Sigmoid colon (tissue), 7 donors: ENCODE measurements around the gene PRM2. TPM values are rescaled to one million over a fixed set of nuclear protein-coding genes. Genes with fewer than 3 reads are reported as not detected.

ENCODE experiments used
- DNase-seq: peaks from one replicate; pipeline ENCODE4 v3.0.0-alpha.2; 2019
- H3K27ac ChIP-seq, 4 donors: fragments of 200-600 bp; sonication (generic); one replicate each; pipeline ENCODE4 v1.5.1; 2016 to 2019; ENCODE audit warnings: mild to moderate bottlenecking in 1 of 4
- H3K27me3 ChIP-seq, 3 donors: fragments of 200-600 bp; sonication (generic); one replicate each; pipeline ENCODE4 v1.5.1; 2019; ENCODE audit warnings: mild to moderate bottlenecking in 1 of 3
- H3K36me3 ChIP-seq, 4 donors: fragments of 200-600 bp; sonication (generic); one replicate each; pipeline ENCODE4 v1.5.1; 2016 to 2019
- H3K4me1 ChIP-seq, 4 donors: fragments of 200-600 bp; sonication (generic); one replicate each; pipeline ENCODE4 v1.5.1; 2017 to 2019
- H3K4me3 ChIP-seq, 4 donors: fragments of 200-600 bp; sonication (generic); one replicate each; pipeline ENCODE4 v1.5.1; 2017 to 2019; ENCODE audit warnings: mild to moderate bottlenecking in 2 of 4, moderate library complexity in 1 of 4
- H3K9me3 ChIP-seq, 4 donors: fragments of 200-600 bp in 3 of 4; sonication (generic) in 3 of 4; one replicate each; pipeline versions ENCODE4 v1.5.1 to v1.6.1; 2013 to 2019
- EP300 ChIP-seq, 4 donors: sonication (generic); formaldehyde crosslinking; IDR thresholded peaks; one replicate each; pipeline ENCODE4 v1.6.1; 2017; ENCODE audit warnings: antibody characterized with exemption in 4 of 4
- POLR2A ChIP-seq, 2 donors: fragments of 450-650 bp; IDR thresholded peaks; one replicate each; pipeline ENCODE4 v1.6.1; 2016; ENCODE audit warnings: antibody characterized with exemption in 2 of 2, mild to moderate bottlenecking in 2 of 2, moderate library complexity in 2 of 2
- POLR2AphosphoS5 ChIP-seq, 4 donors: sonication (generic); formaldehyde crosslinking; IDR thresholded peaks; one replicate each; pipeline ENCODE4 v1.6.1; 2017; ENCODE audit warnings: antibody characterized with exemption in 4 of 4
- WGBS, 2 donors: extraction: QIAGEN DNeasy Blood & Tissue Kit; methylation state at CpG; one replicate each; pipeline ENCODE4 v1.1.7; 2013; 5-methylcytosine and 5-hydroxymethylcytosine counted together
- intact Hi-C: fragments of 100-400 bp; cut with DNase I; formaldehyde crosslinking; loops from one replicate; pipeline ENCODE4 v1.15.1; 2023
- polyA plus RNA-seq, 3 donors: library from polyadenylated mRNA; stranded (reverse); fragments of 200-250 nt; gene quantifications; one replicate each; pipeline ENCODE4 v1.2.3, GENCODE V29; 2013
- total RNA-seq, 4 donors: library from RNA; depleted of rRNA; stranded (reverse); fragments of >200 nt; gene quantifications; one replicate each; pipeline ENCODE4 v1.1.0, GENCODE V29; 2016
- TF ChIP-seq, protein P1 (sequence below), 4 experiments: fragments of 450-650 bp in 3 of 4; fragments of 200-600 bp in 1 of 4; IDR thresholded peaks; one replicate each; pipeline ENCODE4 v1.5.1; 2016 to 2019; ENCODE audit warnings: antibody characterized with exemption in 4 of 4, mild to moderate bottlenecking in 3 of 4, moderate library complexity in 2 of 4
- donor health status: healthy with polysubstance abuse.
- donor health status: Bipolar disorder and iron deficiency.
- donor health status: healthy.

PRM2 gene
- total and polyA plus RNA-seq, 7 donors = not detected

DNA sequence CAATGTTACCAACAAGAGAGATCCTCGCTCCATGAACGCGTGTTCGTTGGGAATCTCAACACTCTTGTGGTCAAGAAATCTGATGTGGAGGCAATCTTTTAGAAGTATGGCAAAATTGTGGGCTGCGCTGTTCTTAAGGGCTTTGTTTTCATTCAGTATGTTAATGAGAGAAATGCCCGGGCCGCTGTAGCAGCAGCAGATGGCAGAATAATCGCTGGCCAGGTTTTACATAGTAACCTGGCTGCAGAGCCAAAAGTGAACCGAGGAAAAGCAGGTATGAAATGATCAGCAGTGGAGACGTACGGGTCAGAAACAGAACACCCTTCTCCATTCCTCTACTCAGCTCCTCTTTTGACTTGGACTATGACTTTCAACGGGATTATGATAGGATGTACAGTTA is 33.6 kb downstream of the PRM2 start:
- Histone ChIP-seq H3K27ac (no peak overlapping the region), H3K9me3 (no peaks in the 10 kb centered on the region), H3K4me1 (peaks cover 0 to 5% (median 0%) of the 10 kb centered on the region in 4 donors), H3K27me3 (no peaks in the 10 kb centered on the region), H3K36me3 (no peaks in the 10 kb centered on the region), H3K4me3 (no peak overlapping the region)
- DNase-seq = no peak
- intact Hi-C loops = no loop called here
- TF ChIP-seq, protein P1, sequence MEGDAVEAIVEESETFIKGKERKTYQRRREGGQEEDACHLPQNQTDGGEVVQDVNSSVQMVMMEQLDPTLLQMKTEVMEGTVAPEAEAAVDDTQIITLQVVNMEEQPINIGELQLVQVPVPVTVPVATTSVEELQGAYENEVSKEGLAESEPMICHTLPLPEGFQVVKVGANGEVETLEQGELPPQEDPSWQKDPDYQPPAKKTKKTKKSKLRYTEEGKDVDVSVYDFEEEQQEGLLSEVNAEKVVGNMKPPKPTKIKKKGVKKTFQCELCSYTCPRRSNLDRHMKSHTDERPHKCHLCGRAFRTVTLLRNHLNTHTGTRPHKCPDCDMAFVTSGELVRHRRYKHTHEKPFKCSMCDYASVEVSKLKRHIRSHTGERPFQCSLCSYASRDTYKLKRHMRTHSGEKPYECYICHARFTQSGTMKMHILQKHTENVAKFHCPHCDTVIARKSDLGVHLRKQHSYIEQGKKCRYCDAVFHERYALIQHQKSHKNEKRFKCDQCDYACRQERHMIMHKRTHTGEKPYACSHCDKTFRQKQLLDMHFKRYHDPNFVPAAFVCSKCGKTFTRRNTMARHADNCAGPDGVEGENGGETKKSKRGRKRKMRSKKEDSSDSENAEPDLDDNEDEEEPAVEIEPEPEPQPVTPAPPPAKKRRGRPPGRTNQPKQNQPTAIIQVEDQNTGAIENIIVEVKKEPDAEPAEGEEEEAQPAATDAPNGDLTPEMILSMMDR (IDR thresholded peaks at IDR 0.05) = no peak
- TF ChIP-seq POLR2AphosphoS5 (IDR thresholded peaks at IDR 0.05) (no peak), POLR2A (IDR thresholded peaks at IDR 0.05) (no peak), EP300 (IDR thresholded peaks at IDR 0.05) (no peak)
- 86 to 91% methylated on average over 12 of the region's 12 CpGs for WGBS, 2 donors

DNA sequence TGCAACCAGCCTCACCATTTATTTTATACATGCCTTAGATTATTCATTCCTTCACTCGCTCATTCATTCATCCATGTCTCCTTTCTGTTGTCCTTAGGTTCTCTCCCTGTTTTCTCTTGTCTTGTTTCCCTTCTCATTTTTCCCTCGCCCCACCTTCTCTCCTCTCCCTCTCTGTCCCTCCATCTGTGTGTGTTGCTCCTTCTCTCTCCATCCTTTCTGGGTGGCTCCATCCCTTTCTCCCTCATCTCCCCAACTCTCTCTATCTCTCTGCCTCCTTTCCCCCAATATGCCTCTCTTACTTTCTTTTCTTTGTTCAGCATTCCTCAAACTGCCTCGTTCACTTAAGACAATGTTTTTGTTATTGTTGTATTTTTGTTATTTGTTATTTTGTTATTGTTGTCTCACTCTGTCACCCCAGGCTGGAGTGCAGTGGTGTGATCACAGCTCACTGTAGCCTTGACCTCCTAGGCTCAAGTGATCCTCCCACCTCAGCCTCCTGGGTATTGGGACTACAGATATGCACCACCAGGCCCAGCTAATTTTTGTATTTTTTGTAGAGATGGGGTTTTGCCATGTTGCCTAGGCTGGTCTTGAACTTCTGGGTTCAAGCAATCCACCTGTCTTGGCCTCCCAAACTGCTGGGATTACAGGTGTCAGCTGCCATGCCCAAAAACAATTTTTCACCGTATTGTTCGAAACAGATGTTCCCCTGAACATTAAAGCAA is 34.6 kb downstream of the PRM2 start:
- peaks cover 0 to 5% (median 0%) of the 10 kb centered on the region in 4 donors for H3K4me1 ChIP-seq
- no peak overlapping the region for H3K4me3 ChIP-seq
- WGBS, 2 donors = 91 to 92% methylated on average over 5 of the region's 5 CpGs
- no peak for DNase-seq
- TF ChIP-seq POLR2A (IDR thresholded peaks at IDR 0.05) (no peak), EP300 (IDR thresholded peaks at IDR 0.05) (no peak), POLR2AphosphoS5 (IDR thresholded peaks at IDR 0.05) (no peak)
- TF ChIP-seq, protein P1 (IDR thresholded peaks at IDR 0.05) = no peak
- no peaks in the 10 kb centered on the region for H3K27me3 ChIP-seq
- H3K9me3 ChIP-seq = no peaks in the 10 kb centered on the region
- H3K36me3 ChIP-seq = no peaks in the 10 kb centered on the region
- no peak overlapping the region for H3K27ac ChIP-seq
- intact Hi-C loops = no loop called here

DNA sequence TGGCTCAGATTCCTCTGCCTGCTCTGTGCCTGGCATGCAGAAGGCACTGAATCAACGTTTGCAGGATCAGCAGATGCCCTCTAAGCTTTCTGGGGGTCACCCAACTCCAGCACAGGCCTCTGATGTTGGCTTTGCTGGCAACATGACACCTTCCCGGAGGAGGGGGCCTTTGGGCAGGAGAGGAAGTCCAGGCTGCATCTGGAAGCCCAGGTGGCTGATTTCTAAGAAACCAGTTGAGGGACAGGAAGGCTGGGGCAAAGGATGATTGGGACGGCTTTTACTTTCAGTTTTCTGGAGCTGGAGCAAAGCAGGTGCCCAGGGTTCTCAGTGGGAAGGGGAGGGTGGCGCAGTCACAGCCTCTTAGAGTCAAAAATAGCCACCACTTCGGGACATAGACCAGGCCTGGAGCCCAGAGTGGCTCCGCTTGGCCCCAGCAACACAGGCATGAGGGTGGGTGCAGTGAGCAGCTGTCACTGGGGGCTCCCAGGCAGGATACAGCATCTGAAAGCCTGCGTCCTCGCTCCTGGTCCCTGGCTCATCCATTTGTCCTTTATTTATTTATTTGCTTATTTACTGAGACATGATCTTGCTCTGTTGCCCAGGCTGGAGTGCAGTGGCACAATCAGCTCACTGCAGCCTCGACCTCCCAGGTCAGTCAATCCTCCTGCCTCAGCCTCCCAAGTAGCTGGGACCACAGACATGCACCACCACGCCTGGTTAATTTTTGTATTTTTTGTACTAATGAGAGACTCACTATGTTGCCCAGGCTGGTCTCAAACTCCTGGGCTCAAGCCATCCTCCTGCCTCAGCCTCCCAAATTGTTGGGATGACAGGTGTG is 35.4 kb downstream of the PRM2 start:
- H3K36me3 ChIP-seq = no peaks in the 10 kb centered on the region
- H3K4me3 ChIP-seq = no peak overlapping the region
- no peak overlapping the region for H3K27ac ChIP-seq

DNA sequence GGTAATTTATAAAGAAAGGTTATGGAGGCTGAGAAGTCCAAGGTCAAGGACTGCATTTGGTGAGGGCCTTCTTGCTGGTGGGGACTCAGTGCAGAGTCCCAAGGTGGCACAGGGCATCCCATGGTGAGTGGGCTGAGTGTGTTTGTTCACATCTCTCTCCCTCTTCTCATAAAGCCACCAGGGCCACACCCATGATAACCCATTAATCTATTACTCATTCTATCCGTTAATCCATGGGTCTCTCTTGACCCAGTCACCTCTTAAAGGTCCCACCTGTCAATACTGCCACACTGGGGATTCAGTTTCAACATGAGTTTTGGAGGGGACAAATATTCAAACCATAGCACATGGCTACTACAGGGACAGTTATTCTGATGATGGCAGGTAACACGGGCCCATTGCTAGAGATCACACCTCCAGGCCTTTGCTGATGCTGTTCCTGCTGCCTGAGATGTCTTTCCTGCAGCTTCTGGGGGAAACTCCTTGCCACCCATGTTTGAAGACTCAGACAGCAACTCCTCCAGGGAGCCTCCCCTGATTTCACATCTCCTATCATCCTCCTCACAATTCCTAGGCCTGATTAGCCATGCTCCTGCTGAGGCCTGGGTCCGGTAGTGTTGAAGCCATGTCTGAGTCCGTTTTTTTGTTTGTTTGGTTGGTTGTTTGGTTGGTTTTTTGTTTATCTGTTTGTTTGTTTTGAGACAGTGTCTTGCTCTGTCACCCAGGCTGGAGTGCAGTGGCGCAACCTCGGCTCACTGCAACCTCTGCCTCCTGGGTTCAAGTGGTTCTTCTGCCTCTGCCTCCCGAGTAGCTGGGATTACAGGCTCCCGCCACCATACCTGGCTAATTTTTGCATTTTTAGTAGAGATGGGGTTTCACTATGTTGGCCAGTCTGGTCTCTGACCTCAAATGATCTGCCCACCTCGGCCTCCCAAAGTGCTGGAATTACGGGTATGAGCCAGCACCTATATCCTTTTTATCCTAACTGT is 36.3 kb downstream of the PRM2 start:
- H3K27ac ChIP-seq = no peak overlapping the region
- no peak overlapping the region for H3K4me3 ChIP-seq
- no peaks in the 10 kb centered on the region for H3K36me3 ChIP-seq
- intact Hi-C loops = no loop called here
- TF ChIP-seq, protein P1 (IDR thresholded peaks at IDR 0.05) = no peak
- no peak for TF ChIP-seq POLR2AphosphoS5 (IDR thresholded peaks at IDR 0.05)
- no peak for TF ChIP-seq POLR2A (IDR thresholded peaks at IDR 0.05)
- no peak for TF ChIP-seq EP300 (IDR thresholded peaks at IDR 0.05)
- WGBS, 2 donors = 81 to 84% methylated on average over 10 of the region's 10 CpGs
- DNase-seq = no peak
- H3K9me3 ChIP-seq = no peaks in the 10 kb centered on the region
- peaks cover 0 to 5% (median 0%) of the 10 kb centered on the region in 4 donors for H3K4me1 ChIP-seq
- no peaks in the 10 kb centered on the region for H3K27me3 ChIP-seq

More for the DNA sequence above, 35.4 kb downstream of the PRM2 start:
- H3K4me1 ChIP-seq = peaks cover 0 to 5% (median 0%) of the 10 kb centered on the region in 4 donors
- no peaks in the 10 kb centered on the region for H3K27me3 ChIP-seq
- 57 to 62% methylated on average over 10 of the region's 10 CpGs for WGBS, 2 donors
- no peak for DNase-seq
- TF ChIP-seq POLR2A (IDR thresholded peaks at IDR 0.05) (no peak), POLR2AphosphoS5 (IDR thresholded peaks at IDR 0.05) (no peak), EP300 (IDR thresholded peaks at IDR 0.05) (no peak)
- TF ChIP-seq, protein P1 (IDR thresholded peaks at IDR 0.05) = no peak
- no peaks in the 10 kb centered on the region for H3K9me3 ChIP-seq
- intact Hi-C loops = no loop called here
